ENCODE data around the gene PRND. TPM values are rescaled to one million over a fixed set of nuclear protein-coding genes. Genes with fewer than 3 reads are reported as not detected.

The PRND gene
- polyA plus RNA-seq, 3 donors, result not detected

DNA sequence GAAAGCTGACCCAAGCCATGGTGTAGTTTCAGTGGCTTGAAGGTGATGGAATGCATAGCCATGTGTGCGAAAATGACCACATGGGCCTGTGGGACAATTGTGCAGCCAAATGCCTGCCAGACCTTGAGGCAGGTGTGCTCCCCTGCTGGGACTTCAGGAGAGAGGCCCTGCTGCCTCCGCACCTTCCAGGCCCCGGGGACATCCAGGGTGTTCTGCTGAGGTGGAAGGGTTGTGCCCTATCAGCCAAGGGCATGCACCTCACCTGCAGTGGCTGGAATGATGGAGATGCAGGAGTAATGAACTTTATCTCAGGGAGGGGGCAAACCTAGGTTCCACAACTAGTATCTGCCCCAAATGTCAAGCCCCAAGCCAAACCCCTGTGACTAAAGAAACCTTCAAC, 44.0 kb downstream of the PRND start:
- H4K20me1 ChIP-seq (ENCODE audit: insufficient read depth, low read length), result no peaks in the 10 kb centered on the region
- H3K4me2 ChIP-seq (replicated peaks; ENCODE audit: extremely low read depth, low read length, poor library complexity, severe bottlenecking), result no peak overlapping the region
- DNase-seq, result no peak
- H3K4me3 Mint-ChIP-seq, result no peak overlapping the region
- H3K9me3 Mint-ChIP-seq, result peaks cover 0 to 2% (median 0%) of the 10 kb centered on the region in 7 donors
- H3K27ac Mint-ChIP-seq, result peak overlapping the region in 6 of 7 donors; percentile 60 to 95 (median 80)
- H3K4me3 ChIP-seq (replicated peaks in 1 of 3; ENCODE audit: low read depth in 2 of 3, low read length in 3 of 3), result no peak overlapping the region
- H2AFZ ChIP-seq (ENCODE audit: insufficient read depth, low read depth, low read length, poor library complexity, severe bottlenecking), result no peak overlapping the region
- H3K36me3 ChIP-seq (replicated peaks in 1 of 2; ENCODE audit: control insufficient read depth in 1 of 2, insufficient read depth in 2 of 2, low read length in 2 of 2), result no peaks in the 10 kb centered on the region
- peaks cover 0 to 2% (median 0%) of the 10 kb centered on the region in 3 donors for H3K27me3 Mint-ChIP-seq (ENCODE audit: low read depth in 3 of 3)
- no peak overlapping the region for H3K9ac ChIP-seq (ENCODE audit: insufficient read depth, low read length, poor library complexity, severe bottlenecking)
- H3K4me1 Mint-ChIP-seq, result peaks cover 59% of the 10 kb centered on the region
- peaks cover 0 to 2% of the 10 kb centered on the region in 2 donors for H3K36me3 Mint-ChIP-seq
- H3K4me1 ChIP-seq (ENCODE audit: control insufficient read depth in 1 of 2, insufficient read depth in 2 of 2, low read length in 2 of 2), result peaks cover 61 to 63% of the 10 kb centered on the region in 2 donors
- H3K9me3 ChIP-seq (replicated peaks in 1 of 2; ENCODE audit: control insufficient read depth in 1 of 2, insufficient read depth in 1 of 2, low read length in 2 of 2), result no peaks in the 10 kb centered on the region
- TF ChIP-seq, protein P1, sequence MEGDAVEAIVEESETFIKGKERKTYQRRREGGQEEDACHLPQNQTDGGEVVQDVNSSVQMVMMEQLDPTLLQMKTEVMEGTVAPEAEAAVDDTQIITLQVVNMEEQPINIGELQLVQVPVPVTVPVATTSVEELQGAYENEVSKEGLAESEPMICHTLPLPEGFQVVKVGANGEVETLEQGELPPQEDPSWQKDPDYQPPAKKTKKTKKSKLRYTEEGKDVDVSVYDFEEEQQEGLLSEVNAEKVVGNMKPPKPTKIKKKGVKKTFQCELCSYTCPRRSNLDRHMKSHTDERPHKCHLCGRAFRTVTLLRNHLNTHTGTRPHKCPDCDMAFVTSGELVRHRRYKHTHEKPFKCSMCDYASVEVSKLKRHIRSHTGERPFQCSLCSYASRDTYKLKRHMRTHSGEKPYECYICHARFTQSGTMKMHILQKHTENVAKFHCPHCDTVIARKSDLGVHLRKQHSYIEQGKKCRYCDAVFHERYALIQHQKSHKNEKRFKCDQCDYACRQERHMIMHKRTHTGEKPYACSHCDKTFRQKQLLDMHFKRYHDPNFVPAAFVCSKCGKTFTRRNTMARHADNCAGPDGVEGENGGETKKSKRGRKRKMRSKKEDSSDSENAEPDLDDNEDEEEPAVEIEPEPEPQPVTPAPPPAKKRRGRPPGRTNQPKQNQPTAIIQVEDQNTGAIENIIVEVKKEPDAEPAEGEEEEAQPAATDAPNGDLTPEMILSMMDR (IDR thresholded peaks at IDR 0.05), result no peak
- intact Hi-C loops (cut with micrococcal nuclease), result no loop called here
- WGBS (ENCODE audit: insufficient coverage), result 100% methylated on average over 3 of the region's 3 CpGs
- no peaks in the 10 kb centered on the region for H3K27me3 ChIP-seq (ENCODE audit: control insufficient read depth in 2 of 2, insufficient read depth in 2 of 2, low read length in 2 of 2)
- no peaks in the 10 kb centered on the region for H3K79me2 ChIP-seq (ENCODE audit: insufficient read depth, low read length)
- H3K27ac ChIP-seq (ENCODE audit: low read depth in 1 of 2, low read length in 2 of 2), result peak overlapping the region; percentile 62 to 95

DNA sequence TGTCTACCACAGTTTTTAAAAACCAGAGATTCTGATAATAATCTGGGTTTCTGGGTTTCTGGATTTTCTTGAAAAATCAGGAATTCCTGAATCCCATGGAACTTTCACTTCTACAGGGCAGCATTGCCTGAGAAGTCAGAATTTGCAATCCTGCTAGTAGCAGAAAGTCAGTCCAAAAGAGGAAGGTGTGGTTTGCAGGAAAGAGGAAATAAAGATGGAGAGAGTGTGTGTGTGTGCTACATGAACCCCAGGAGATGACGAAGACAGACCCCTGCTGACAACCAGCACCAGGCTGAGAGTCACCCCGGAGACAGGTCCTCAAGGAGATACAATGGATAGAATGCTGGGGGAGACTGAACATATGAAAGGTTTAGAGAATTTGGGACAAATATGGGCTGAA, 44.9 kb downstream of the PRND start:
- peaks cover 2 to 4% of the 10 kb centered on the region in 2 donors for H3K36me3 Mint-ChIP-seq
- no peaks in the 10 kb centered on the region for H3K27me3 ChIP-seq (ENCODE audit: control insufficient read depth in 2 of 2, insufficient read depth in 2 of 2, low read length in 2 of 2)
- TF ChIP-seq, protein P1 (IDR thresholded peaks at IDR 0.05), result no peak
- H3K9me3 ChIP-seq (replicated peaks in 1 of 2; ENCODE audit: control insufficient read depth in 1 of 2, insufficient read depth in 1 of 2, low read length in 2 of 2), result peaks cover 3 to 7% of the 10 kb centered on the region in 2 donors
- H3K4me2 ChIP-seq (replicated peaks; ENCODE audit: extremely low read depth, low read length, poor library complexity, severe bottlenecking), result peak overlapping the region; percentile 37
- peak overlapping the region in 1 of 2 donors; percentile 61 for H3K4me3 Mint-ChIP-seq
- H3K4me1 ChIP-seq (ENCODE audit: control insufficient read depth in 1 of 2, insufficient read depth in 2 of 2, low read length in 2 of 2), result peaks cover 52 to 54% of the 10 kb centered on the region in 2 donors
- peak; percentile 92 to 98 (median 93) for DNase-seq
- WGBS (ENCODE audit: insufficient coverage), result 0% methylated on average over 2 of the region's 2 CpGs
- peak overlapping the region in 1 of 3 experiments; percentile 28 for H3K4me3 ChIP-seq (replicated peaks in 1 of 3; ENCODE audit: low read depth in 2 of 3, low read length in 3 of 3)
- intact Hi-C loops (cut with micrococcal nuclease), result no loop called here
- peaks cover 51% of the 10 kb centered on the region for H3K4me1 Mint-ChIP-seq
- H3K27ac ChIP-seq (ENCODE audit: low read depth in 1 of 2, low read length in 2 of 2), result peak overlapping the region; percentile 62 to 95
- peak overlapping the region; percentile 39 for H3K9ac ChIP-seq (ENCODE audit: insufficient read depth, low read length, poor library complexity, severe bottlenecking)
- no peaks in the 10 kb centered on the region for H4K20me1 ChIP-seq (ENCODE audit: insufficient read depth, low read length)
- no peak overlapping the region for H2AFZ ChIP-seq (ENCODE audit: insufficient read depth, low read depth, low read length, poor library complexity, severe bottlenecking)
- H3K79me2 ChIP-seq (ENCODE audit: insufficient read depth, low read length), result no peaks in the 10 kb centered on the region
- peak overlapping the region; percentile 88 to 99 (median 95) for H3K27ac Mint-ChIP-seq
- no peaks in the 10 kb centered on the region for H3K36me3 ChIP-seq (replicated peaks in 1 of 2; ENCODE audit: control insufficient read depth in 1 of 2, insufficient read depth in 2 of 2, low read length in 2 of 2)
- H3K27me3 Mint-ChIP-seq (ENCODE audit: low read depth in 3 of 3), result peaks cover 0 to 2% (median 0%) of the 10 kb centered on the region in 3 donors
- peaks cover 3 to 10% (median 8%) of the 10 kb centered on the region in 7 donors for H3K9me3 Mint-ChIP-seq

Measured in CD14-positive monocyte (primary cell).